Glutamatergic neuron (in vitro differentiated cells): ENCODE results near the gene TMEM63A. TPM values are rescaled to one million over a fixed set of nuclear protein-coding genes. Genes with fewer than 3 reads are reported as not detected.
"Not testable (repeated sequence)": the region's sequence is repeated elsewhere in the genome, so short reads cannot be mapped to it uniquely, and the experiment has no call there.

ENCODE experiments used
- DNase-seq: peaks from one replicate; pipeline ENCODE4 v3.0.0; 2022
- H3K27ac Mint-ChIP-seq: one replicate; pipeline ENCODE4 v1.8.0; 2020; ENCODE audit warnings: mild to moderate bottlenecking, mixed read lengths, inconsistent platforms; ENCODE audit not compliant: unreplicated experiment
- H3K27me3 Mint-ChIP-seq: one replicate; pipeline ENCODE4 v1.8.0; 2020; ENCODE audit warnings: mild to moderate bottlenecking, moderate library complexity, mixed read lengths, inconsistent platforms; ENCODE audit not compliant: unreplicated experiment
- H3K36me3 Mint-ChIP-seq: one replicate; pipeline ENCODE4 v1.8.0; 2020; ENCODE audit warnings: mild to moderate bottlenecking, mixed read lengths, inconsistent platforms; ENCODE audit not compliant: unreplicated experiment
- H3K4me1 Mint-ChIP-seq: one replicate; pipeline ENCODE4 v1.8.0; 2020; ENCODE audit warnings: mild to moderate bottlenecking, low read depth, mixed read lengths, inconsistent platforms; ENCODE audit not compliant: unreplicated experiment
- H3K4me3 Mint-ChIP-seq: one replicate; pipeline ENCODE4 v1.8.0; 2020; ENCODE audit warnings: mild to moderate bottlenecking, mixed read lengths, inconsistent platforms; ENCODE audit not compliant: unreplicated experiment
- H3K9me3 Mint-ChIP-seq: one replicate; pipeline ENCODE4 v1.8.0; 2020; ENCODE audit warnings: mild to moderate bottlenecking, moderate library complexity, mixed read lengths, inconsistent platforms; ENCODE audit not compliant: unreplicated experiment
- CTCF ChIP-seq: fragments of 200-600 bp; sonication (generic); IDR thresholded peaks from one replicate; pipeline ENCODE4 v1.5.0; 2021; ENCODE audit not compliant: partially characterized antibody, unreplicated experiment
- long read RNA-seq: library from polyadenylated mRNA; unstranded; transcript quantifications from one replicate; pipeline ENCODE4 v2.0.0, GENCODE V29; 2020; ENCODE audit not compliant: unreplicated experiment
- total RNA-seq: library from RNA; stranded (reverse); fragmentation: NEBNext Ultra II Directional; extraction: Animal tissue kit (Norgen Biotek cat#: 25700); gene quantifications from one replicate; pipeline ENCODE4 v1.2.1, GENCODE V29; 2021; ENCODE audit not compliant: unreplicated experiment

TMEM63A gene
- total RNA-seq, result 1.1 TPM
- long read RNA-seq, result 0 reads

GRCh38 chr1:225881959-225882693, at the start of gene TMEM63A:
Gene TMEM63A, minus strand, starts transcription at chr1:225882380. Its CDS starts 4,800 bp downstream, at chr1:225877580.
- no peak for TF ChIP-seq CTCF
- Mint-ChIP-seq H3K9me3 (peaks cover 9% of the 10 kb centered on the region), H3K4me3 (peak within 1 kb of the TSS; percentile 80), H3K27ac (no peak within 1 kb of the TSS), H3K27me3 (peaks cover 12% of the 10 kb centered on the region), H3K36me3 (no peaks in the 10 kb centered on the region), H3K4me1 (peaks cover 9% of the 10 kb centered on the region)
- peak; percentile 69 for DNase-seq

- no peak for TF ChIP-seq CTCF
- H3K27me3 Mint-ChIP-seq, result peaks cover 2% of the 10 kb centered on the region
- H3K4me1 Mint-ChIP-seq, result peaks cover 8% of the 10 kb centered on the region
- H3K4me3 Mint-ChIP-seq, result no peak overlapping the region
- DNase-seq, result no peak
- peaks cover 2% of the 10 kb centered on the region for H3K9me3 Mint-ChIP-seq
- H3K27ac Mint-ChIP-seq, result no peak overlapping the region
- no peaks in the 10 kb centered on the region for H3K36me3 Mint-ChIP-seq
Observed at GRCh38 chr1:225931270-225932136, 49.3 kb upstream of the TMEM63A start.

GRCh38 chr1:225930566-225930965, 48.4 kb upstream of the TMEM63A start:
- no peak overlapping the region for H3K4me3 Mint-ChIP-seq
- peaks cover 2% of the 10 kb centered on the region for H3K9me3 Mint-ChIP-seq
- no peak for DNase-seq
- peaks cover 2% of the 10 kb centered on the region for H3K27me3 Mint-ChIP-seq
- H3K4me1 Mint-ChIP-seq, result peaks cover 8% of the 10 kb centered on the region
- TF ChIP-seq CTCF, result no peak
- no peaks in the 10 kb centered on the region for H3K36me3 Mint-ChIP-seq
- H3K27ac Mint-ChIP-seq, result no peak overlapping the region

- H3K4me1 Mint-ChIP-seq, H3K27ac Mint-ChIP-seq, H3K27me3 Mint-ChIP-seq, H3K36me3 Mint-ChIP-seq, H3K9me3 Mint-ChIP-seq, DNase-seq, H3K4me3 Mint-ChIP-seq: not testable (repeated sequence)
Observed at GRCh38 chr1:225929462-225929861, 47.3 kb upstream of the TMEM63A start.

- DNase-seq, result no peak
- peak overlapping the region; percentile 85 for H3K27ac Mint-ChIP-seq
- peak overlapping the region; percentile 57 for H3K4me3 Mint-ChIP-seq
- H3K9me3 Mint-ChIP-seq, result peaks cover 2% of the 10 kb centered on the region
- no peaks in the 10 kb centered on the region for H3K36me3 Mint-ChIP-seq
- H3K4me1 Mint-ChIP-seq, result peaks cover 8% of the 10 kb centered on the region
- no peak for TF ChIP-seq CTCF
- H3K27me3 Mint-ChIP-seq, result peaks cover 3% of the 10 kb centered on the region
Observed at GRCh38 chr1:225928186-225929175, 46.3 kb upstream of the TMEM63A start.
